Measurements from ENCODE around the gene STK39. TPM values are rescaled to one million over a fixed set of nuclear protein-coding genes. Genes with fewer than 3 reads are reported as not detected.
"Not testable (repeated sequence)": the region's sequence is repeated elsewhere in the genome, so short reads cannot be mapped to it uniquely, and the experiment has no call there.

STK39 gene
- 10 to 100 TPM; 21.5 to 27.9 TPM for total RNA-seq

DNA sequence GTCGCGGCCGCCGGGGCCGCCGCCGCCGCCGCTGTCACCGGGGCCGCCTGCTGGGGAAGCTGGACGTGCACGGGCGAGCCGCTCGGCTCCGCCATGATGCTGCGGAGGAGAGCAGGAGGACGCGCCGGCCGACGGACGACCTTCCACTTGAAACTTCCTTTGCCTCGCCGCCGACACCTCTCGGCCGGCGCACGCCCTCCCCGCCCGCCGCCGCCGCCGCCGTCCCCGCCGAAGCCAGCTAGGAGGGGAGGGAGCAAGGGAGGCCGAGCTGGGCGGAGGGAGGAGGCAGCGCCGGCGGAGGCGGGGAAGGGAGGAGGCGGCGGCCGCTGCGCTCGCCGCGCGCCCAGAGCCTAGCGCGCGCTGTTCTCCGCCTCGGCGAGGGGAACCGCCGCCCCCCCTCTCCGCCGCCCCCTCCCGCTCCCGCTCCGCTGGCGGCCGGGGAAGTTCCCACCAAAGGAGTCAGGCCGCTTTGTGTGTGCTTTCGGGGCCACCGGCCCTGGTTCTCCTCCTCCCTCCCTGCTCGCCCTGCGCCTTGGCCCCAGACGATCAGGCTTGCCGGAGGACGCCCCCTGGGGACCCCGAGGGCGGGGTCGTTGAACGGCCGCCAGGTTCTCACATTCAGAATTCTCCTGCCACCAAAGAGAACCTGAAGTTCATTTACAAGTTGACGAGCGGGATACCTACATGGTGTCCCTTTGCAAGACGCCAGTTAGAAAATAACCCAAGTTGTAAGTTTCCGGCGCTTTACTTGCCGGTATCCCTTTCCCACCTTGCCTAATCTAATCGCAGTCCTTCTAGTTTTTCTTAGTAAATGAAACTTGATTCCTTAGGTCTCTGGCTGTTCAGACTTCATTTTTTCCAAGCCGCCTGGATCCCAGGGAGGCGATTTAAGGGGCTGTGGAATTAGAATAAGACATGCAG lies at the start of gene STK39:
TSS of gene STK39 (minus strand) at position 255 of the 921 bp plus-strand sequence. CDS start at position 95, 160 bp downstream.
- peaks cover 5% of the 10 kb centered on the region for H3K4me1 Mint-ChIP-seq
- no peaks in the 10 kb centered on the region for H3K27me3 Mint-ChIP-seq

DNA sequence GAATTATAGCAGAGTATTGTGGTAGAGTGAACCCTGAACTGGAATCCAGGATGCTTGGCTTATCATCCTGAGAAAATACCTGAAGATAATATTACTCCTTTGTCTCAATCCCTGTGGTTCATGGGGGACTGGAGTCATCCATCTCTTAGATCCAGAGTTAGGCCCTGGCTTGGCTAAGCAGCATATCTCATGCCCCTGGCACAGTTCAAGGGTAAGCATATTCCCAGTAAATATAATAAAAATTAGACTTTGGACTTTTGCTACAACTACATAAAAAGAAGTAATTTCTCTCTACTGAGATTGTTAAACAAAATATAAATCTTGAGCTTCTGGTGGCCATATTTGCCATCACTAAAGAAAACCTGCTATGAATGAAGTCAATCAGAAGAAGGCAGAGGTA lies 47.7 kb upstream of the STK39 start:
- no peaks in the 10 kb centered on the region for H3K4me1 Mint-ChIP-seq
- no peak overlapping the region for H3K27ac Mint-ChIP-seq
- ATAC-seq (replicated peaks) = no peak
- no peaks in the 10 kb centered on the region for H3K36me3 Mint-ChIP-seq (ENCODE audit: low read depth)
- no peak overlapping the region for H3K4me3 Mint-ChIP-seq
- no peaks in the 10 kb centered on the region for H3K9me3 Mint-ChIP-seq
- no peaks in the 10 kb centered on the region for H3K27me3 Mint-ChIP-seq

More for the DNA sequence above, at the start of gene STK39:
- Mint-ChIP-seq H3K4me3 (peak within 1 kb of the TSS; percentile 80), H3K36me3 (ENCODE audit: low read depth) (peaks cover 5% of the 10 kb centered on the region), H3K27ac (peak within 1 kb of the TSS; percentile 96), H3K9me3 (no peaks in the 10 kb centered on the region)
- ATAC-seq (replicated peaks) = peak; percentile 66

DNA sequence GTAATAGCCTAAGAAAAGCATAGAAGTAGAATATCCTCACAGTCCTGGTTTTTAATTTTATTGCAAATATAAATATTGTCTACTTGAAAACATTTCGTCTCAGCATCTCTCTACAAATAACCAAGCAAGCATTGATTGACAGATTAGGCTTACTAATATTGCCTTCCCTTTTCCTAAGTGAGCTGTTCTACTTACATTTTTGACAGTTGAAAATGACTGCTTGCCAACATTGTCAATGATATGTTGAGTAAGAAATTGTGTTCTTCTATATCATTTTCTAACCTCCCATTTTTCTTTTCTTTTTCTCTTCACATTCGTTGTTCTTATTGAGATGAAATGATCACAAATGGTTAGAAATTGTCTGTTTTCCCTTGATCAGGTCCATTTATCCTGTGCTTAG lies 47.0 kb upstream of the STK39 start:
- no peak overlapping the region for H3K4me3 Mint-ChIP-seq
- no peaks in the 10 kb centered on the region for H3K36me3 Mint-ChIP-seq (ENCODE audit: low read depth)
- no peaks in the 10 kb centered on the region for H3K4me1 Mint-ChIP-seq
- ATAC-seq (replicated peaks) = no peak
- no peaks in the 10 kb centered on the region for H3K27me3 Mint-ChIP-seq
- H3K27ac Mint-ChIP-seq = no peak overlapping the region
- no peaks in the 10 kb centered on the region for H3K9me3 Mint-ChIP-seq

DNA sequence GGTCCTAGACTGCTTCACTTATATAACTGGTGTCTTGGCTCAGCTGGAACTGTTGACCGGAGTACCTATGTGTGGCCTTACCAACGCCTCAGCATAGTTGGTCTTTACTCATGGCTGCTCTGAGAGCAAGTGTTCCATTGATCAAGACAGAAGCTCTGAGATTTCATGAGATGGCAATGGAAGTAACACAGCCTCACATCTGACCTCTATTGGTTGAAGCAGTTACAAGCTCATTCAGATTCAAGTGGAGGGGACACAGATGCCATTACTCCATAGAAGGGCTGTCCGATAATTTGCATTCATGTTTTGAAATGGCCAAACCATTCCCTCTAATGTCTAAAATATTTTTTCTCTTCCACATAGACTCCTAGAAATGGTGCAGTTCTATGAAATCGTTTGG lies 46.4 kb upstream of the STK39 start:
- no peak for ATAC-seq (replicated peaks)
- Mint-ChIP-seq H3K4me1 (no peaks in the 10 kb centered on the region), H3K36me3 (ENCODE audit: low read depth) (no peaks in the 10 kb centered on the region), H3K9me3 (no peaks in the 10 kb centered on the region), H3K4me3 (no peak overlapping the region), H3K27ac (no peak overlapping the region), H3K27me3 (no peaks in the 10 kb centered on the region)

DNA sequence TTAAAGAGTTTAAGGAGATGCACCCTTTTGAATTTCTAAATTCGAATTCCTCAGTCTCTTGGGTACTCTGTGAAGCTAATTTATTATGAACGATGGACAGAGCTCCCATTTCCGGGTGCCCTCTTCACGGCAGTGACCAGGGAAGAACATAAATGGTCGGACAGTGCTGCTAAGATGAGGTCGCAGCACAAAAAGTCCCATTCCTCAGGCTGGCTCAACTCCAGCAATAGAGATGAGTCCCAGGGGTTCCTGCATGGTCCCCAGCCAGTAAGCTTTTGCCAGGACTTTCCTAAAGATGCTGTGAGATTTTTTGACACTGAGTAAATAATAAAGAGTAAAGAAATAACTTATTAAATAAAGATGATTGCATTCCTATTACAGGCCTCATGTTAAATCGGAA lies 43.0 kb upstream of the STK39 start:
- no peak overlapping the region for H3K4me3 Mint-ChIP-seq
- no peaks in the 10 kb centered on the region for H3K9me3 Mint-ChIP-seq
- H3K27ac Mint-ChIP-seq = no peak overlapping the region
- H3K36me3 Mint-ChIP-seq (ENCODE audit: low read depth) = no peaks in the 10 kb centered on the region
- no peaks in the 10 kb centered on the region for H3K4me1 Mint-ChIP-seq
- no peaks in the 10 kb centered on the region for H3K27me3 Mint-ChIP-seq
- no peak for ATAC-seq (replicated peaks)

DNA sequence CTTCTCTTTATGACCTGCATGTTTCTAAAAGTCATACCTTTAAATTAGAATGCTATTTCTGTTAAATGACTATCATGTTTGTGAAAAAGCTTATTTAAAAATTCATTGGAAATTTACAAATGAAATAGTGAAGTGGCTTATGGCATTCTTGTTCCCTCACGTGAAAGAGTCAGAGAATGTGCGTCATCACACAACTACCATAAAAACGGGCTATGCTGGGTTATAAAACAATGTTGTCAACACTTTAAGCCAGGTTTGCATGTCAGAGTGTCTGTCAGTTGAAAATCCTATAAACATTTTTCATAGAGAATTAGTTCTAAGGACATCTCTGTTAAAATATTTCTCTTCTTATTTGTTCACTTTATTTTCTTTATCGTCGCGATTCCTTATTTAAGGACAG lies 42.5 kb upstream of the STK39 start:
- ATAC-seq (replicated peaks) = no peak
- Mint-ChIP-seq H3K36me3 (ENCODE audit: low read depth) (no peaks in the 10 kb centered on the region), H3K27me3 (no peaks in the 10 kb centered on the region), H3K27ac (no peak overlapping the region), H3K9me3 (no peaks in the 10 kb centered on the region), H3K4me3 (no peak overlapping the region), H3K4me1 (no peaks in the 10 kb centered on the region)

DNA sequence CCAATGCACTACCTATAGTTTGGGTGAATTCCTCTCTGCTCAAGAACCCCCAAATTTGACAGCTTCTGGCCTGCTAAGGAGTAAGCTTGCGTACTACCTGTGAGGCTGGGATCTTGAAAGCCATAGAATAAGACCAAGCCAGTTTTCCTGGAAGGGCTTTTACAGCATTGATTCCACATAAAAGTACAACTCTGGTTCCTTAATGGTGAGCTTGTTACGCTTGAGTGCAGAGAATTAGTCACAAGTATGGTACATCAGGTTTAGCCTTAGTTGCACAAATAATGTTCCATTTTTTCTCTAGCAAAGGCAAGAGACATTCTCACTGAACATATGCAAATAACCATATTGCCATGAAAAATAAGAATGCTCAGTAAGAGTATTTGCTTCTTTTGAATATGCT lies 39.1 kb upstream of the STK39 start:
- no peaks in the 10 kb centered on the region for H3K36me3 Mint-ChIP-seq (ENCODE audit: low read depth)
- H3K9me3 Mint-ChIP-seq = no peaks in the 10 kb centered on the region
- no peak for ATAC-seq (replicated peaks)
- no peak overlapping the region for H3K4me3 Mint-ChIP-seq
- no peaks in the 10 kb centered on the region for H3K27me3 Mint-ChIP-seq
- no peak overlapping the region for H3K27ac Mint-ChIP-seq
- H3K4me1 Mint-ChIP-seq = no peaks in the 10 kb centered on the region

DNA sequence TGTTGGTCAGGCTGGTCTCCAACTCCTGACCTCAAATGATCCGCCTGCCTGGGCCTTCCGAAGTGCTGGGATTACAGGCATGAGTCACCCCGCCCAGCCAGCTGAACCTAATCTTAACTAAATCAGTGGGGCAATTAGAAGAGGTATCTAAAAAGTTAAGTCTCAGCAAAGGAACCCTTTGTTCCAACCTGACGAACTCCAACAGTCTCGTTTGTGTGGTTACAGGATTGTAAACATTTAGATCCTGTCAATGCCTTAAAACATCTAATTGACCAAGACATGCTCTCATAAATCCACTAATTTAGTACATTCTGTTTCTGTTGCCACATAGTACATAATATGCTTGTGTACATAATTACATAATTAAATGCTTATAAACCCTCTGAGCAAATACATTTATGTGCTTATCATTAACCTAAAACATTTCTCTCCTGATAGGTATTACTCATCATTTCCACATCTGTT lies 31.1 kb upstream of the STK39 start:
- Mint-ChIP-seq H3K27ac (no peak overlapping the region), H3K4me3 (no peak overlapping the region), H3K27me3 (peaks cover 9% of the 10 kb centered on the region), H3K4me1 (no peaks in the 10 kb centered on the region), H3K36me3 (ENCODE audit: low read depth) (no peaks in the 10 kb centered on the region), H3K9me3 (no peaks in the 10 kb centered on the region)
- no peak for ATAC-seq (replicated peaks)

DNA sequence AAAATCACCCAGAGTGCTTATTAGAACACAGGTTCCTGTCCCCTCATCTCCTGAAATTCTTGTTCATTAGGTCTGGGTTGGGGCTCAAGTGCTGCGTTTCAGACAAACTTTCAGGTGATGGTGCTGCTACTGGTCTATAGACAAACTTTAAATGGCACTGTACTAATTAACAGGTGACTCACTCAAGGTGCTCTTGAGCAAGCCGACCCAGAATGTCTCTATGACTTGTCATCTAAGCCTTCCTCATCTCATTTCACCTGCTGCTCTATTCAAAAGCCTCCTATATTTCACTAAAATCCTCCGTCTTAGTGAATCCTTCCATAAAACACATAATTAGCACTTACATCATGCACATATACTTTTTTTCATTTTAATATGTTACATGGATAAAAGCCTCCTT lies 29.9 kb upstream of the STK39 start:
- Mint-ChIP-seq H3K27ac (no peak overlapping the region), H3K36me3 (ENCODE audit: low read depth) (no peaks in the 10 kb centered on the region), H3K4me3 (no peak overlapping the region), H3K27me3 (peaks cover 9% of the 10 kb centered on the region), H3K9me3 (no peaks in the 10 kb centered on the region), H3K4me1 (no peaks in the 10 kb centered on the region)
- no peak for ATAC-seq (replicated peaks)

DNA sequence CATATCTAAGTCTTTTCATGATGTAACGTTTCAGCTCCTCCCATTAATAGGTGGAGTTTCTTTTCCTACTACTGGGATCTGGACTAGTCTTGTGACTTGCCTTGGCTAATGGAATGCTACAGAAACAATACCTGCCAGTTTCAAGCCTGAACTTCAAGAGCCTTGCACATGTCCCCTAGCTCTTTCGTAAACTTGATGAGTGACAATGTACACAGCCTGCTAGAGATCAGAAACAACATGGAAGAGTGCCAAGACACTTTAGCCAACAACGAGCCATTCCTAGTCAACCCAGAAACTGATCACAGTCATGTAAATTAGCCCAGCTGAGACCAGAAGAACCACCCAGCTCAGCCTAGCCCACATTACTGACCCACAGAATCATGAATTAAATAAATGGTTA lies 24.8 kb upstream of the STK39 start:
- Mint-ChIP-seq H3K4me1 (no peaks in the 10 kb centered on the region), H3K27ac (no peak overlapping the region)
- ATAC-seq (replicated peaks) = no peak

DNA sequence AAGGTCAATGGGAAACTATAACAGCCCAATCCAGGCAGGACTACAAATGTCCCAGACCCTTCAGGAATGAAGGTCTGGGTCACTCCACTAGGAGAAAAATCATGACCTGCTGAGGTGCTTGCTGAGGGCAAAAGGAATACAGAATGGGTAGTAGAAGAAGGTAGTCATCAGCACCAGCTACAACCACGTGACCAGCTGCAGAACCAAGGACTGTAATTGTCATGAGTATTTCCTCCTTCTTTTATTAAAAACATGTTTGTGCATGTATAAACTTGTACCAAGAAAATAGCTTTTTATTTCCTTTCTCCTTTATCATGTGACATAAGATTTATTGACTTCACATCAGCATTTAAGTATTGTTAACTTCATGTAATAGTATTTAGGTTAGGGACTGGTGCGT lies 15.5 kb upstream of the STK39 start:
- peaks cover 11% of the 10 kb centered on the region for H3K9me3 Mint-ChIP-seq
- not testable (repeated sequence) for H3K4me3 Mint-ChIP-seq; ATAC-seq (replicated peaks)

More for the DNA sequence above, 24.8 kb upstream of the STK39 start:
- Mint-ChIP-seq H3K4me3 (no peak overlapping the region), H3K36me3 (ENCODE audit: low read depth) (no peaks in the 10 kb centered on the region), H3K9me3 (no peaks in the 10 kb centered on the region), H3K27me3 (no peaks in the 10 kb centered on the region)

DNA sequence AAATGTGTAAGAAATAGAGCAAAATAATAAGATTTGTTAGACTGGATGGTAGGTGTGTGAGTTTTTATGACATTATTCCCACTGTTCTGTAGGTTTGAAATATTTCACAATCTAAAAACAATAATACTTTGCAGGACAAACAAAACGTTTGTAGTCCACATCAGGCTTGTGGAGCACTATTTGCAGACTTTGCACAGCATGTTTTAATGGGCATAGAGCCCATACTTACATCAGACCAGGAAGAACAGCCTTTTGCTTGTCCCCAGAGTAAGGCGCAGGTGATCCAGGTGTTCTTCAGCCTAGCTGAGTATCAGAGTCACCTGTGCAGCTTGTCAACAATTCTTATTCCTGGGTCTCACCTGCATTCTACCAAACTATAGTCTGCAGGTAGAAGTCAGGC lies 9.1 kb upstream of the STK39 start:
- Mint-ChIP-seq H3K36me3 (ENCODE audit: low read depth) (no peaks in the 10 kb centered on the region), H3K4me3 (no peak overlapping the region), H3K4me1 (no peaks in the 10 kb centered on the region), H3K9me3 (peaks cover 11% of the 10 kb centered on the region), H3K27ac (no peak overlapping the region), H3K27me3 (no peaks in the 10 kb centered on the region)
- ATAC-seq (replicated peaks) = no peak

More for the DNA sequence above, 15.5 kb upstream of the STK39 start:
- H3K36me3 Mint-ChIP-seq (ENCODE audit: low read depth); H3K27ac Mint-ChIP-seq; H3K4me1 Mint-ChIP-seq; H3K27me3 Mint-ChIP-seq: not testable (repeated sequence)

DNA sequence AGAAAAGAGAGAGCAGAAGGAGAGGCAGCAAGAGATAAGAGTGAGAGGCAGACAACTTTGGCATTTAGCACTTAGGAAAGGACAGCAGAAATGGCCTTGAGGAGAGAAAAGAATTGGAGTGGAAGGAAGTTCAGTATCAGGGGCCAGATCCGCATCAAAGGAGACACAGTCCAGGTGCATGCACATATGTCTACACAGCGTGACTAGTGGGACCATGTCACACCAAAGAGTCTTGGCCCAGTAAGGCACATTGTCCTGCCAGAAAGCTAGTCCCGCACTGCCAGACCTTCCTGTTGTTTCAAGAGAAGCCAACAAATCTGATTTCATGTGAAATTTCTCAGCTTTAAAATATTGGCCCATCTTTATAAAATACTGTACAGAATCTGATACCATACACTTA lies 8.5 kb upstream of the STK39 start:
- no peak for ATAC-seq (replicated peaks)
- Mint-ChIP-seq H3K36me3 (ENCODE audit: low read depth) (no peaks in the 10 kb centered on the region), H3K27ac (no peak overlapping the region), H3K4me1 (no peaks in the 10 kb centered on the region), H3K9me3 (peaks cover 11% of the 10 kb centered on the region), H3K4me3 (no peak overlapping the region), H3K27me3 (no peaks in the 10 kb centered on the region)

DNA sequence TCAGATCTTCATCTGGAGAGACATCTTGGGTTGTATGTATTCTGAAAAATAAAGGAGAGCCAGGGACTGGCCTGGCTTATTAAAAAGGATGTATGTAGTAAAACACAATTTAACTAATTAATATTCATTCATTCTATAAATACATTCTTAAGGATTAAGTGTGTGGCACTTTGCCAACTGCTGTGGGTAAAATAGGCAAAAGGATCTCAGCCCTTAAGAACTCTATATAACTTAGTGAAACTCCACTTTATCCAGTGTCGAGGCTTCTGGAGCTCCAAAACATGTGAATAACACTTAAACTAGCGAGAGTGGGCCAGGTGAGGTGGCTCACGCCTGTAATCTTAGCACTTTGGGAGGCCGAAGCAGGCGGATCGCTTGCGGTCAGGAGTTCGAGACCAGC lies 7.7 kb upstream of the STK39 start:
- Mint-ChIP-seq H3K9me3 (peaks cover 11% of the 10 kb centered on the region), H3K4me3 (no peak overlapping the region), H3K36me3 (ENCODE audit: low read depth) (no peaks in the 10 kb centered on the region), H3K27ac (no peak overlapping the region), H3K27me3 (no peaks in the 10 kb centered on the region), H3K4me1 (no peaks in the 10 kb centered on the region)
- ATAC-seq (replicated peaks) = no peak

DNA sequence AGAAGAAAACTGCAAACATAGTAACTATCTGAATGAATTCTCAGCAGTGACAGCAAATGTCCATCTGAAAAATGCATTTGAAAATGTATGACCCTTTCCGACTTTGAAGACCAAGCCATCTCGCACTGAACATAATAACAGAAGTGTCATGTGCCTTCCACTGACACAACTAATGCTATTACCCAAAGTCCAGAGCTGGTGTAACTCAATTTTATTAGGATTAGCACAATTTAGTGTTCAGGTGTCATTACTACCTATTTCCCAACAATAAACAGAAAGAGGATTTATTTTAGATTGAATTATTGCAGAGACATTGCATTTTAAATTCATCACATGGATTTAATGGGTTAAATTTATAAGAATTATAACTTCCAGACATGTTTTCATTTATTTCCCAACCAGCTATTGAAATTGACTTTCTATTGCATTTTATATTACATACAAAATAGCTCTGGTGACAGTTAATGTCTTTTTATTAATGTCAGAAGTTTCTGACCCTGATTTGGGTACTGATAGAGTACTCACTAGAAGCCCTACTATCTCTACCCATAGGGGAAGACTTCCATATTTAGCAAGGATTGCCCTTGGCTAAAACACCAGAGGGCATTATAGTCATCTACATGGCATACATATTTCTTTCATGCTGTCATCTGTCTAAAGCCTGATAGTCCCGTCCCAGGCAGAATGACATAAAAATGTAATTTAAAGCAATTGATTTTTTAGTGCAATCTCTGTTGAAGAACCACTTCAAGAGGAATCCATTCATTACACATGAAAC lies 7.0 kb upstream of the STK39 start:
- Mint-ChIP-seq H3K36me3 (ENCODE audit: low read depth) (no peaks in the 10 kb centered on the region), H3K27ac (no peak overlapping the region), H3K4me3 (no peak overlapping the region), H3K4me1 (no peaks in the 10 kb centered on the region), H3K27me3 (no peaks in the 10 kb centered on the region), H3K9me3 (peaks cover 11% of the 10 kb centered on the region)
- ATAC-seq (replicated peaks) = no peak

Measured in activated T-helper 17 cell treated with anti-CD3 and anti-CD28 coated beads, Interleukin-2, amount 50 U/mL, for 72 hours (primary cell).